ENCODE data around the gene EVI5L.

DNA sequence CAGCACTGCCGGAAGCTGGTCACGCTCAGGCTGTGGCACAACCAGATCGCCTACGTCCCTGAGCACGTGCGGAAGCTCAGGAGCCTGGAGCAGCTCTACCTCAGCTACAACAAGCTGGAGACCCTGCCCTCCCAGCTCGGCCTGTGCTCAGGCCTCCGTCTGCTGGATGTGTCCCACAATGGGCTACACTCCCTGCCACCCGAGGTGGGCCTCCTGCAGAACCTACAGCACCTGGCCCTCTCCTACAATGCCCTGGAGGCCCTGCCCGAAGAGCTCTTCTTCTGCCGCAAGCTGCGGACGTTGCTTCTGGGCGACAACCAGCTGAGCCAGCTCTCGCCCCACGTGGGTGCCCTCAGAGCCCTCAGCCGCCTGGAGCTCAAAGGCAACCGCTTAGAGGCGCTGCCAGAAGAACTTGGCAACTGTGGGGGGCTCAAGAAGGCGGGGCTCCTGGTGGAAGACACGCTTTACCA, 70.4 kb downstream of the EVI5L start:
- no peak for TF ChIP-seq SMC3 (conservative IDR thresholded peaks at IDR 0.05; ENCODE audit: poor library complexity)
- TF ChIP-seq, protein P1, sequence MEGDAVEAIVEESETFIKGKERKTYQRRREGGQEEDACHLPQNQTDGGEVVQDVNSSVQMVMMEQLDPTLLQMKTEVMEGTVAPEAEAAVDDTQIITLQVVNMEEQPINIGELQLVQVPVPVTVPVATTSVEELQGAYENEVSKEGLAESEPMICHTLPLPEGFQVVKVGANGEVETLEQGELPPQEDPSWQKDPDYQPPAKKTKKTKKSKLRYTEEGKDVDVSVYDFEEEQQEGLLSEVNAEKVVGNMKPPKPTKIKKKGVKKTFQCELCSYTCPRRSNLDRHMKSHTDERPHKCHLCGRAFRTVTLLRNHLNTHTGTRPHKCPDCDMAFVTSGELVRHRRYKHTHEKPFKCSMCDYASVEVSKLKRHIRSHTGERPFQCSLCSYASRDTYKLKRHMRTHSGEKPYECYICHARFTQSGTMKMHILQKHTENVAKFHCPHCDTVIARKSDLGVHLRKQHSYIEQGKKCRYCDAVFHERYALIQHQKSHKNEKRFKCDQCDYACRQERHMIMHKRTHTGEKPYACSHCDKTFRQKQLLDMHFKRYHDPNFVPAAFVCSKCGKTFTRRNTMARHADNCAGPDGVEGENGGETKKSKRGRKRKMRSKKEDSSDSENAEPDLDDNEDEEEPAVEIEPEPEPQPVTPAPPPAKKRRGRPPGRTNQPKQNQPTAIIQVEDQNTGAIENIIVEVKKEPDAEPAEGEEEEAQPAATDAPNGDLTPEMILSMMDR (IDR thresholded peaks at IDR 0.05; ENCODE audit: poor library complexity, severe bottlenecking) = no peak
- TF ChIP-seq MXI1 (conservative IDR thresholded peaks at IDR 0.05; ENCODE audit: poor library complexity, severe bottlenecking) = no peak
- TF ChIP-seq REST (IDR thresholded peaks at IDR 0.05; ENCODE audit: borderline replicate concordance) = no peak
- no peak for TF ChIP-seq POLR2AphosphoS5 (IDR thresholded peaks at IDR 0.05)
- no peak for TF ChIP-seq EZH2 (IDR thresholded peaks at IDR 0.05; ENCODE audit: borderline replicate concordance, insufficient read depth, low read length, poor library complexity, severe bottlenecking)
